ENCODE results near the gene GLG1.
"Not testable (repeated sequence)": the region's sequence is repeated elsewhere in the genome, so short reads cannot be mapped to it uniquely, and the experiment has no call there.

The GLG1 gene

DNA sequence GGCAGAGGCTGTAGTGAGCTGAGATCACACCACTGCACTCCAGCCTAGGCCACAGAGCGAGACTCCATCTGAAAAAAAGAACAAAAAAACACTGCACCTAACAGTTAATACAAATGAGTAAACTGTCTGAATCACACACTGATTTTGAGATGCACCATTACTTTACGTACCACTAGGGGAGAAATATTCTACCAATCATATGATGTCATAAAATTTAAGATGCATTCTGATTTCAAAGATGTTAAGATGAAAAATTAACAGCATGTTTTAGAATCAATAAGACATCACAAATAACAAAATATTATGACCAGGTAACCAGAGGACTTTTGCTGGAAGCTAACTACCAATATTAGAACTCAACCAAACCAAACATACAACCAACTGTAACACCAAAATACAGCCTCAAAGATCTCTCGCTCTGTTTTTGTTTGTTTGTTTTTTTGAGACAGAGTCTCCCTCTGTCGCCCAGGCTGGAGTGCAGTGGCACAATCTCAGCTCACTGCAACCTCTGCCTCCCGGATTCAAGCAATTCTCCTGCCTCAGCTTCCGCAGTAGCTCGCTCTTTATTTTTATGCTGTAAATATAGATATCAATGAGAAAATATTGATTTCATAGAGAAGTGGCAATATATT lies 31.6 kb downstream of the GLG1 start:
- DNase-seq (ENCODE audit: low read depth): no peak

DNA sequence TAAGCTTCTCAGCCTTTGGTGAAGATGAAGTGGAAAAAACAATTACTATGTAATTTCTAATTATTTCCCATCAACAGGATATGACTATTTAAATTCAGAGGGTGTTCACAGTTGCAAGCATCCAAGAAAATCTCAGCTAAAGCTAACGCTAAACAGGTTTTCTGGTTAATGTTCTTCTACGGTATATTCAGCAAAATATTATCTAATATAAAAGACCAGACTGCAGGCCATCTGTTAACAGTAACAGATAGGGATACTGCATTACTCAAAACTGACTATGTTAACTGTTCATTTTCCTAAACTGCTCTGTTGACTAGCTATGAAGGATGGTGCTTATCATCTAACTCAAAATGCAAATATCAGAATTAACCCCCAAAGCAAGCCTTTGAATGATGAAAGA lies 32.8 kb downstream of the GLG1 start:
- no peak for DNase-seq (ENCODE audit: low read depth)

DNA sequence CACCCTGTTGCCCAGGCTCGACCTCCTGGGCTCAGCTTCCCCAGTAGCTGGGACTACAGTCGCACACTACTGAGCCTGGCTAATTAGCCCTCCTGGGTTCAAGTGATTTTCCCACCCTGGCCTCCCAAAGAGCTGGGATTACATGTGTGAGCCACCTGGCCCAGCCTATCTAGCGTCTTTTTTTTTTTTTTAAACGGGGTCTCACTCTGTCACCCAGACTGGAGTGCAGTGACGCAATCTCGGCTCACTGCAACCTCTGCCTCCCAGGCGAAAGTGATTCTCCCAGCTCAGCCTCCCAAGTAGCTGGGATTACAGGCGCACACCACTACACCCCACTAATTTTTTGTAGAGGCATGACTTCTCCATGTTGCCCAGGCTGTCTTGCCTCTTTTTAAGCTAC lies 33.3 kb downstream of the GLG1 start:
- no peak for DNase-seq (ENCODE audit: low read depth)

GRCh38 chr16:74570412-74571301 lies 36.3 kb downstream of the GLG1 start:
- DNase-seq (ENCODE audit: low read depth): no peak

DNA sequence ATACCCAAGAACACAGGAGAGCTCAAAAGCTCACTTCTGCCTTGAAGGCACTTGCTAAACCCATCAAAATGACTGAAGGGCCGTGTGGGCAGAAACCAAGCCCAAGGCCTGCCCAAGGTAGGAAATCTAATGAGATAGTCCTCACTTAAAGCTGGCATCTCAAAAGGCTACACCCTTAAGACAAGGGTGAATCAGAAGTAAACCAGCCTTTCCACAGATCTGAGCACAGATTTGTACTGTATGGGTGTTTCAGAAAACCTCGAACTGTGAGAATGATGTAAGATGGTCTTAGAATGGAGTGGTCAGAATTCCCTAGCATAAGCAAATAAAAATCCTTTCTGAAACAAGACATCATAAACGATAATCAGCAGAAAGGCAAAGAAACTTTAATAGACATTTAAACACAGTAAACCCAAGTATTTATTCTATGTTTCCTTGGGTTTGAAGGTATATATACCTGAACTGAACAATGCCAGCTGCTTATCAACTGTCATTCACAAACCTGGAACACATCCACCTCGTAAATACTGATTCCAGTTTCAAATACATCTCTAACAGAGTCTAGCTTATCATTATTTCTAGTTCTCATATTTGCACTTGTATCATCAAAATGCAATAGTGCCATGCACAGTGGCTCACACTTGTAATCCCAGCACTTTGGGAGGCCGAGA lies 37.8 kb downstream of the GLG1 start:
- DNase-seq (ENCODE audit: low read depth): no peak

- DNase-seq (ENCODE audit: low read depth): no peak
Measured at GRCh38 chr16:74567901-74568300, 39.0 kb downstream of the GLG1 start.

GRCh38 chr16:74565378-74565777 lies 41.5 kb downstream of the GLG1 start:
- no peak for DNase-seq (ENCODE audit: low read depth)

DNA sequence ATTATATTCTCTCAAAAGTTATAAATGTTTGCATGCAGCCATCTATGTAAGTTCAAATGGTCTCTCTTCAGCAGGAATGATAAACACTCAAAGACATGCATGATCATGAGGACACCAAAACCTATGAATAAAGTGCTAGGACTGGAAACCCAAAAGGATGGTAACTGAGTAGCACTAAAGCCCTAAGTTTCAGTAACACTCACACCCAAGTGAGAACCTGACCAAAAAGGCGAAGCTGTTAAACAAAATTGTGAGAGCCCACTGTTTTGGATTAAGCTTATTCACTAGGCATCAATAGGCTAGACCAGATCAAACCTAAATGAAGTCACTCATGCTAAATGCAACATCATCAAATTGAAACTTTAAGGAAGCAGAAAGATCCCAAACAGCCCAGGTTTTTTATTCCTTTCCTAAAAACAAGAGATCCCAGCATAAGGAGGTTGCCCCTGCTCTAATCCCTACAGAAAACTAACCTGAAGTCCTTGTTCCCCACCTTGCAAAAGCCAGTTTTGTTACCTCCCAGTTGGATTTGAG lies 42.4 kb downstream of the GLG1 start:
- no peak for DNase-seq (ENCODE audit: low read depth)

- no peak for DNase-seq (ENCODE audit: low read depth)
Measured at GRCh38 chr16:74563828-74564263, 43.1 kb downstream of the GLG1 start.

GRCh38 chr16:74562117-74562516 lies 44.8 kb downstream of the GLG1 start:
- no peak for DNase-seq (ENCODE audit: low read depth)

DNA sequence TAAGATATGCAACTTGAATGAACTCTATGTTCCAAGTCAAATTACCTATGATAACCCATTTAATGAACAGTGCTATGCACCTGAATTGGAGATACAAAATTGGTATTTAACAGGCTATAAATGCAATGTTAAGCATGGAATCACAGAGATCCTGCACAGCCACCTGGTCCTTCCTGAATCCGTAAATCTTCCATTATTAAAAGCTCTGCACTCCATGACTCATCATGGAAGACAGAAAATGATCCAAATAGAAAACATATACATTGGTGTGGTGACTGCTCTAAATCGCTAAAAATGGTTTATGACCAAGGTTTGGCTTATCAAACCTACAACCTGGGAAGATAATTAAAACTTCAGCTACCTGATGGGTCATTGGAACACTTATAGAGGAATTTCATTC lies 45.3 kb downstream of the GLG1 start:
- no peak for DNase-seq (ENCODE audit: low read depth)

DNA sequence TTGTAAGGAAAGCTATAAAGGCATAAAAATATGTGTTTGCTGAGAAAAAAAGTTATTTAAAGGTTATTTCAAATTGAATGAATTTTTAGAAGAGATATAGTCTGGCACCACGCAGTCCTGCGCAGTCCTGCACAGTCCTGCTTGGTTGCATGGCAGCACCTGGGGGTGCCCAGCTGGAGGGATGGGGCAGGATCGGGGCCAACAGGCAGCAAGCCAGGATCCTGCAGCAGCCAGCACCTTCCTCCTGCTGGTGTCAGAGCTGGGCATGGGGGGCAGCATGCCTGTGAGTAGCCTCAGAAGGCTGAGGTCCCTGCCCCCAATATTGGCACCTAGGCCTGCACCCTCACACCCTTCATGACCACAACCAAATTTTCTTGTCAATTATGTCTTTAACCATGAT lies 46.0 kb downstream of the GLG1 start:
- no peak for DNase-seq (ENCODE audit: low read depth)

DNA sequence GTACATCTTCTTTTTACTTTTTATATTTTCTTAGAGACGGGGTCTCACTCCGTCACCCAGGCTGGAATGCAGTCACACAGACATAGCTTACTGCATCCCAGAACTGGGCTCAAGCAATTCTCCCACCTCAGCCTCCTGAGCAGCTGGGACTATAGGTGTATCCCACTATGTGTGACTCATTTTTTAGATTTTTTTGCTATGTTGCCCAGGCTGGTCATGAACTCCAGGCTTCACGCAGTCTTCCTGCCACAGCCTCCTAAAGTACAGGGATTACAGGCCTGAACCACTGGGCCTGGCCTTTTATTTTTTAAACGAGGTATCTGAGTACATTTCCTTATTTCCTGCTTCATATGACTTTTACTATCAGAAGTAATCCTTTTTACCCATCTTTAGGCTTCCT lies 48.0 kb downstream of the GLG1 start:
- no peak for DNase-seq (ENCODE audit: low read depth)

- no peak for DNase-seq (ENCODE audit: low read depth)
Measured at GRCh38 chr16:74557275-74557674, 49.6 kb downstream of the GLG1 start.

DNA sequence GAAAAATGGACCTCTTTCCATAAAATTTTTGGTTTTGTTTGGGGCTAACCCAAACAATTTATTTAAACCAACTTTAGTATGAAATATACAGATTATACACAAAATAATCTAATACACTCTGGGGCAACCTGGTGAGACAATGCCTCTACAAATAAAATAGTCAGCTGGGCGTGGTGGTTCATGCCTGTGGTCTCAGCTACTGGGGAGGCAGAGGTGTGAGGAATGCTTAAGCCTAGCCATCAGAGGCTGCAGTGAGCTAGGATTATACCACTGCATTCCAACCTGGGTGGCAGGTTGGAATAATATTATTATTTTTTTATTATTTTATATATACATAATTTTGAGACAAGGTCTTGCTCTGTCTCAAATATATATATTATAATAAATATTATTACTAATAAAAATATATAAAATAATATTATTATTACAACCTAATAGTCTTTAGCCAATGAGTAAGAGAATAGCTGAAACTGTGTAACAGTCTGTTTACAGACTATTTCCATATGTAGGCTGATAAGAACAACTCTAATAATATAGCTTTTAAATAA lies 50.5 kb downstream of the GLG1 start:
- DNase-seq (ENCODE audit: low read depth): no peak

GRCh38 chr16:74552357-74552756 lies 54.6 kb downstream of the GLG1 start:
- DNase-seq (ENCODE audit: low read depth): not testable (repeated sequence)

- DNase-seq (ENCODE audit: low read depth): not testable (repeated sequence)
Measured at GRCh38 chr16:74550227-74551019, 56.5 kb downstream of the GLG1 start.

DNA sequence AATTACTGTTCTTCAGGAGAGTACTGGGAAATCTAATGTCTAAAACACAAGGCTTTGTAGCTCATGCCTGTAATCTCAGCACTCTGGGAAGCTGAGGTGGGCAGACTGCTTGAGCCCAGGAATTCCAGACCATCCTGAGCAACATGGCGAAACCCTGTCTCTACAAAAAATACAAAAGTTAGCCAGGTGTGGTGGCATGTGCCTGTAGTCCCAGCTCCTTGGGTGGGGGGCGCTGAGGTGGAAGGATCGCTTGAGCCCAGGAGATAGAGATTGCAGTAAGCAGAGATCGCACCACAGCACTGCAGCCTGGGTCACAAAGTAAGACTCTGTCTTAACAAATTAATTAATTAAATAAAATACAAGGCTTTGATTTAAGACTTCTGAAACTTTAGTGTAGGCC lies 60.8 kb downstream of the GLG1 start:
- not testable (repeated sequence) for DNase-seq (ENCODE audit: low read depth)

DNA sequence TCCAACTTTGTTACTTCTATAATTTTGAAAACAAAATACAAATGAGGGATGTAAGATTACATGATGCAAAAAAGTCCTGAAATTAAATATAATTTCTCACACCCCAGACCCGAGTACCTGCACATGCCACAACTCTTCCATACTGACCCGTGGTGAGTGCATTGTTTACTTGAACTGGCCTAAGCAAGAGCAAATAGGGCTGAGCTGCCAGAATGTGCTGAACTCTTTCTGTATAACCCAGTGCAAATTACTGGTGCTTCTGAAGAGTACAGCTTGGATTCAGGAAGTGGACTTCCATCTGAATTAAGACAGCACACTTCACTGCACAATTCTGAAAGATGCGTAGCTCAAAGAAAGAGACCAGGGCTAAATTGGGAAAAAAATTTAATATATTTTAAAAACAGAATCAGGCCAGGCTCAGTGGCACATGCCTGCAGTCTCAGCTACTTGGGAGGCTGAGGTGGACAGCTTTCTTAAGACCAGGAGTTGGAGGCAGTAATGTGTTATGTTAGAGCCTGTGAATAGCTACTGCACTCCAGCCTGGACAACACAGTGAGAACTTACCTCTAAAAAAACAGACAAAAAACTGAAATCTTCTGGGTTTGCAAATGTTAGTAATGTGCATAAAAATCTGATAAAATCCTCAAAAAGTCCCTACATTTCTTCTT lies 63.9 kb downstream of the GLG1 start:
- not testable (repeated sequence) for DNase-seq (ENCODE audit: low read depth)

DNA sequence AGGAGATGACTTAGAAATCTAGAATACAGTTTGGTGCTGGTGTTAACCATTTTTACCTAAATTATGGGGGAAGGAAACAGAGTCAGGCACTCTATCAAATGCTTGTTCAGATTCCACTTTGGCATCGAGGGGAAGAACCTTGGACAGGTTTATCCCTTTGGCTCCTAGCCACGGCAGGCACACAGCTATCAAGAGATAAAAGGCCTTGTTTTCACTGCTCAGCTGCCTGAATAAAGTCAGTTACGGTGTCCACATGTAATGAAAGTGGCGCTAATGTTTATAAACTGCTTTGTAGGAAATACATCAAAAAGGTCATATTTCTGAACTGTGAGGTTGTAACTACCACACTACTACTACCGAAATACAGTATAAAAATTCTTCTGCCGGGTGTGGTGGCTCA lies 66.3 kb downstream of the GLG1 start:
- not testable (repeated sequence) for DNase-seq (ENCODE audit: low read depth)

DNA sequence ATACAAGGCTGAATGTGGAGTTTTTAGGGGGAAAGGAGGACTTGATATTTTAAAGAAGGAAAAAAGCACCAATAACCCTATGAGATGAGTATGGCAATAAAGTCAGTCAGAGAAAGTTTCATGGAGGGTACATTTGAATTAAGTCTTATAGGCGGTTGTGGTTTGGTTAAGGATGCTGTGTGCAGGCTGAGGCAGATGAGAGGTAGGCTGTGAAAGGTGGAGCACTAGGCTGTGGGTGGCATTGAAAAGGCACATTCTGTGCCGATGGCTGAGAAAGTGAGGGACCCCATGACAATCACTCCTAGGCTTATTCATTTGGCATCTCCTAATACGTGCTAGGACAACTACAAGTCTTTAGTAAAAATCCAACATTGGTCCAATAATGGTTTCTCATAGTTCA lies 68.1 kb downstream of the GLG1 start:
- not testable (repeated sequence) for DNase-seq (ENCODE audit: low read depth)
